ENCODE results near the gene IGFBPL1.

GRCh38 chr9:38391278-38392118, 32.8 kb downstream of the IGFBPL1 start:
- no peak for TF ChIP-seq EZH2 (IDR thresholded peaks at IDR 0.05; ENCODE audit: borderline replicate concordance, insufficient read depth, low read depth, low read length, poor library complexity, severe bottlenecking)
- no peak for TF ChIP-seq CTCF (IDR thresholded peaks at IDR 0.05)

All from B cell (primary cell).